ENCODE data around the gene MYO5B. TPM values are rescaled to one million over a fixed set of nuclear protein-coding genes. Genes with fewer than 3 reads are reported as not detected.

The MYO5B gene
- total and polyA plus RNA-seq, 9 of the 15 experiments (the other 6 are each of a cell fraction or from before 2014, with no cell fraction given) = 0.07 to 0.42 (median 0.28) TPM

- Histone ChIP-seq H3K9ac (ENCODE audit: insufficient read depth in 1 of 2, low read depth in 2 of 2, low read length in 2 of 2) (no peak overlapping the region), H4K20me1 (replicated peaks; ENCODE audit: control insufficient read depth, insufficient read depth, low read length) (no peaks in the 10 kb centered on the region), H3K4me3 (no peak overlapping the region), H3K36me3 (ENCODE audit: control insufficient read depth, insufficient read depth, low read length) (no peaks in the 10 kb centered on the region), H2AFZ (ENCODE audit: low read depth, low read length) (no peak overlapping the region), H3K4me1 (replicated peaks in 1 of 2; ENCODE audit: control insufficient read depth in 2 of 2, insufficient read depth in 2 of 2, low read length in 2 of 2) (no peaks in the 10 kb centered on the region), H3K9me3 (replicated peaks; ENCODE audit: control insufficient read depth, insufficient read depth, low read depth, low read length) (no peaks in the 10 kb centered on the region), H3K27ac (ENCODE audit: extremely low read depth, low read depth, low read length) (no peak overlapping the region), H3K79me2 (ENCODE audit: control insufficient read depth, insufficient read depth, low read length) (no peaks in the 10 kb centered on the region), H3K4me2 (ENCODE audit: insufficient read depth, low read length) (no peak overlapping the region), H3K9me1 (ENCODE audit: control insufficient read depth, insufficient read depth, low read length) (no peaks in the 10 kb centered on the region), H3K27me3 (ENCODE audit: control insufficient read depth in 2 of 2, insufficient read depth in 2 of 2, low read length in 2 of 2) (peaks cover 0 to 6% of the 10 kb centered on the region in 2 experiments; a peak in 1 of 5 replicates)
- ATAC-seq (no peak), FAIRE-seq (no peak), DNase-seq (ENCODE audit: extremely low read depth in 1 of 4, low spot score in 3 of 4) (no peak)
- POLR2A ChIA-PET = no interaction called here
- intact Hi-C loops (cut with micrococcal nuclease) (no loop called here), in situ Hi-C loops (cut with MboI) (no loop called here)
- WGBS (ENCODE audit: insufficient coverage, low coverage, missing lambda C conversion rate) = 0% methylated on average over 2 of the region's 2 CpGs
- no TSS peak for BruUV-seq (replicated peaks)
- CTCF ChIA-PET (ENCODE audit: low intra/inter-chr PET ratio) = no interaction called here
- peak; percentile 51 for TF ChIP-seq ZNF316 (IDR thresholded peaks at IDR 0.05)
- peak; percentile 23; the same call in 1 of the 2 replicates for TF ChIP-seq MAFG (tag; conservative IDR thresholded peaks at IDR 0.05)
- TF ChIP-seq HDAC2 (IDR thresholded peaks at IDR 0.05) = no peak
- TF ChIP-seq XRCC5 (IDR thresholded peaks at IDR 0.05; ENCODE audit: low read depth, low read length) = no peak
- TF ChIP-seq HNRNPL (IDR thresholded peaks at IDR 0.05; ENCODE audit: low read depth, low read length) = no peak
- TF ChIP-seq SREBF2 (CRISPR knock-in tag; IDR thresholded peaks at IDR 0.05) = no peak
- no peak for TF ChIP-seq ZNF518B (CRISPR knock-in tag; IDR thresholded peaks at IDR 0.05)
Measured at GRCh38 chr18:50169149-50169548, 25.8 kb downstream of the MYO5B start.
